IPS-18c (cell line): Measurements from ENCODE around the gene TSPAN32.
"Not testable (repeated sequence)": the region's sequence is repeated elsewhere in the genome, so short reads cannot be mapped to it uniquely, and the experiment has no call there.

Experiments used
- H3K4me3 ChIP-seq: 2 replicates; pipeline ENCODE4 v1.7.0; 2013; ENCODE audit warnings: low read depth, mild to moderate bottlenecking, low read length, moderate library complexity; ENCODE audit not compliant: insufficient read depth
- H3K9me3 ChIP-seq: one replicate; pipeline ENCODE4 v1.6.1; 2013; ENCODE audit warnings: mild to moderate bottlenecking, low read length, moderate library complexity; ENCODE audit not compliant: control insufficient read depth, insufficient read depth

Gene TSPAN32

DNA sequence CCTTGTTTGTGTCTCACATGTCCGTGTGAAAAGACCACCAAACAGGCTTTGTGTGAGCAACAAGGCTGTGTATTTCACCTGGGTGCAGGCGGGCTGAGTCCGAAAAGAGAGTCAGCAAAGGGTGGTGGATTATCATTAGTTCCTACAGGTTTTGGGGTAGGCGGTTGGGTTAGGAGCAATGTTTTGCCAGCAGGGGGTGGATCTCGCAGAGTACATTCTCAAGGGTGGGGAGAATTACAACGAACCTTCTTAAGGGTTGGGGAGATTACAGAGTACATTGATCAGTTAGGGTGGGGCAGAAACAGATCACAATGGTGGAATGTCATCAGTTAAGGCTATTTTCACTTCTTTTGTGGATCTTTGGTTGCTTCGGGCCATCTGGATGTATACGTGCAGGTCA is 36.9 kb downstream of the TSPAN32 start:
- not testable (repeated sequence) for H3K4me3 ChIP-seq, H3K9me3 ChIP-seq

DNA sequence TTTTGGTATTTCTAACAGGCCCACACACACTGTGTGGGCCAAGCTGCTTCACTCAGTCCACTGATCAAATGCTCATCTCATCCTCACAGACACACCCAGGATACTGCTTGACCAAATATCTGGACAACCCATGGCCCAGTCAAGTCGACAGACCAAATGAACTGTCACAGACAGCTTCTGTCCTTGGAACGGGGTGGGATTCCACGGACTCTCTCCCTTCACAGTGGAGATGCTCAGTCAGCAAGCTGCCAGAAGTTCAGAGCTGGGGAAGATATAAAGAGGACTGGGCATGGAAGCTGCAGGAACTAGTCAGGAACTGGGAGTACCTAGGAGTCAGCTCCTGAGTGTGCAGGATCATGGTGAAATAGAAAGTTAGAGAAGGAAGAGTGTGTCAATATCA is 40.7 kb downstream of the TSPAN32 start:
- Histone ChIP-seq H3K9me3 (peaks cover 4% of the 10 kb centered on the region), H3K4me3 (no peak overlapping the region)

- no peak overlapping the region for H3K4me3 ChIP-seq
- H3K9me3 ChIP-seq, result peaks cover 6% of the 10 kb centered on the region
Observed at GRCh38 chr11:2342981-2343380, 41.2 kb downstream of the TSPAN32 start.

- Histone ChIP-seq H3K4me3 (no peak overlapping the region), H3K9me3 (peaks cover 8% of the 10 kb centered on the region)
Observed at GRCh38 chr11:2343502-2343901, 41.7 kb downstream of the TSPAN32 start.

GRCh38 chr11:2345050-2345449 is 43.2 kb downstream of the TSPAN32 start:
- Histone ChIP-seq H3K9me3 (peaks cover 12% of the 10 kb centered on the region), H3K4me3 (no peak overlapping the region)

DNA sequence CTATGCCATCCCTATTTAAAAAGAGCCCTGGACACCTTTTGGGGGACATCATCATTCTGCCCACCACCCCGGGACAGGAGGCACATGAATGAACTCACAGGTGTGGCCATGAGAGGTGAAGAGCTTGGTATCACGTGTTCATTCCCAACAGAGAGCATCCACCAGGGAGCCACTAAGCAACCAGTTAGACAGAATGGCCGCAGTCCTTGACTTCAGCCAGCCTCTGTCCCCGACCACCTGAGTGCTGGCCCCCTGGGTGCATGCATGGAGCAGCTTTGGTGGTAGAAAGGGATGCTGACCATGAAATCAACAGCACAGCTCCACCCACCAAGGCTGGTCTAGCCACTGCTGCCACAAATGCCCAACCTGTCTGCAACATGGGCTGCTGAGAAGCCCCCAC is 44.2 kb downstream of the TSPAN32 start:
- Histone ChIP-seq H3K9me3 (peaks cover 17% of the 10 kb centered on the region), H3K4me3 (no peak overlapping the region)

DNA sequence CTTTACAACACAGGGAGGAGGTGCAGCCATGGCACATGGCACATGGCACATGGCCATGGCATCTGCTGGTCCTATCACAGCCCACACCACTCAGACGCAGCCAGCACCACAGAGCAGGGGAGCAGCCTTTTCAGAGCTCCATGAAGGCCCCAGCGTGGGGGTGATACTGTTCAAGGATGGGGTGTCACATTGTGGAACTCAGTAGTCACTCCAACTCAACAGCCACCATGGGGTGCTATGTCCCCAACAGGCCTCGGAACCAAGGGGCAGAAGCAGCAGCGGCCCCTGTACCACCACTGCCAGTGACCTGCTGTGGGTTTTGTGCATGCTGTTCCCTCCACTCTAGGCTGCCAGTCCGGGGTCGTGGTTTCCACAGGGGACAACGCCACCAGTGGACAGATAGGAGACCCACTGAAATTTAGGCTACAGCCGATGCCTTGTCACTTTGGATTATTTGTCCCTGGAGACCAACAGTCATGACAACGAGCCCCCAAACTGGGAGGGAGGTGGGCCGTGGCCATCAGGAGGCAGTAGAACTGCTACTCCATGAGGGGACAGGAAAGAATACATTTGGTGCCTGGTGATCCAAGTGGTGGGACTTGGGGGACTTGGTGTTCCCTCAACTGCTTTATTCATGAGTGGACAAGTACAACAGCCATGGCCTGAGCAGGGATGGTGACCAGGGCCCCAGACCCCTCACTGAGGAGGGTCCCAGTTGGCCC is 44.9 kb downstream of the TSPAN32 start:
- H3K9me3 ChIP-seq, result peaks cover 17% of the 10 kb centered on the region
- H3K4me3 ChIP-seq, result no peak overlapping the region

DNA sequence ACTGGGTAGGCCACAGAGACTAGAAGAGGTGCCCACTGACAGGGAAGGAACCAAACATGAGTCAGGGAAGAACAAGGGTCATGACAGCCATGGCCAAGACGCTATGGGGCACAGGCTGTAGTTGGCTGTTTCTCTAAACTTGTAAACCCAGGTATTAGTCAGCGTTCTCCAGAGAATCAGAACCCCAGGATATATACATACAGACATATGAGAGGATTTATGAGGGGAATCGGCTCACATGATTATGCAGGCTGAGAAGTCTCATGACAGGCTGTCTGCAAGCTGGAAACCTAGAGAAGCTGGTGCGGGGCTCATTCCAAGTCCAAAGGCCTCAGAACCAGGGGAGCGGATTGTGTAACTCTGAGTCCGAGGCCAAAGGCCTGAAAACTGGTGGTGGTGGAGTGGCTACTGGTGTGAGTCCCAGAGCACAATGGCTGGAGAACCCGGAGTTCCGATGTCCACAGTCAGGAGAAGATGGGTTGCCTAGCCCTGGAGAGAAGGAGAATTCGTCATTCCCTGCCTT is 45.6 kb downstream of the TSPAN32 start:
- Histone ChIP-seq H3K9me3 (peaks cover 15% of the 10 kb centered on the region), H3K4me3 (no peak overlapping the region; the same call in 1 of the 2 replicates)

- H3K9me3 ChIP-seq, result peaks cover 13% of the 10 kb centered on the region
- no peak overlapping the region for H3K4me3 ChIP-seq
Observed at GRCh38 chr11:2348986-2349385, 47.2 kb downstream of the TSPAN32 start.

DNA sequence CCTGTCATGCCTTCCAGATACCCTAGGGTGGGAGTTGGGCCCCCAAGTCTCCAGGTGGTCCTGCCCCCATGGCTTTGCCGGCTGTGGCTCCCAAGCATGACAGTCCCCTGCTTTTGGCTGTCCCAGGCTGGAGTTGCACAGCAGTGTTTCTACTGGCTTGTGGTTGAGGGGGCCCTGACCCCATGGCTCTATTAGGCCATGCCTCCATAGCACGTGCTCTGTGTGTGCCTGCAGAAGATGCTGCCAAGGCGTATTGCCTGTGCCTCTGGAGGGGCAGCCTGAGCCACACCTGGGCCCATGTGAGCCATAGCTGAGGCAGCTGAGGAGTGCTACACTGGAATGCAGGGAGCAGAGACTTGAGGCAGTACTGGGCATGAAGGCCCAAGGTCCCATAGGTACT is 49.9 kb downstream of the TSPAN32 start:
- H3K4me3 ChIP-seq, result no peak overlapping the region
- H3K9me3 ChIP-seq, result peaks cover 13% of the 10 kb centered on the region

DNA sequence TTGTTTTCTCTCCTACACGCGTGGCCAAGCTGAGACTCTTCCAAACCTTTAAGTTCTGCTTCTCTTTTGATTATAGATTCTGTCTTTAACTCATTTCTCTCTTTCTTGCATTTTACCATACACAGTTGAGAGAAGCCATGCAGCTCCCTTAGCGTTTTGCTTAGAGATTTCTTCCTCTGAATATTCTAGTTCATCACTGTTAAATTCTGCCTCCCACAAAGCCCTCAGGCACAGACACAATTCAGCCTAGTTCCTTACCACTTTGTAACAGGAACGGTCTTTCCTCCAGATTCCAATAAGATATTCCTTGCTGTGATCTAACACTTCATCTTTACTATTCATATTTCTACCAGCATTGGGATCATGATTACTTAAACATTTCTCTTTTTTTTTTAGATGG is 50.6 kb downstream of the TSPAN32 start:
- peaks cover 13% of the 10 kb centered on the region for H3K9me3 ChIP-seq
- no peak overlapping the region for H3K4me3 ChIP-seq

- peaks cover 5% of the 10 kb centered on the region for H3K9me3 ChIP-seq
- H3K4me3 ChIP-seq, result no peak overlapping the region
Observed at GRCh38 chr11:2355000-2355644, 53.3 kb downstream of the TSPAN32 start.

DNA sequence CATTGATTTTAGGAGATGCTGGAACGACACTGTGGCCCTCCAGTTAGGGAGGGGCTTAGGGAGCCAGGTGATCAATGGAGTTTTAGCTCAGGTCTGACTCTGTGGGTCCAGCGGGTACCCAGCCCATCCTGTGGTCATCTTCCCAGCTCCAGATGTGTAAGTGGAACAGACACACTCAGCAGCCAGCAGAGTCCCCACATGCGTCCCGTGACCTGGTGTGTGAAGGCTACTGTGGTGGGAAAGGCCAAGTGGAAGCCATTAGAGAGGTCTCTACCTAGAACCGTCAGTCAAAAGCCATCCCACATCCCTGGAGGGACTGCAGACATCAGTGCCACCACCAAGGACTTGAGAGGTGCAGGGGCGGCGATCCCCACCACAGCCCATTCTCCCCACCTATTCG is 55.4 kb downstream of the TSPAN32 start:
- Histone ChIP-seq H3K4me3 (no peak overlapping the region), H3K9me3 (no peaks in the 10 kb centered on the region)

DNA sequence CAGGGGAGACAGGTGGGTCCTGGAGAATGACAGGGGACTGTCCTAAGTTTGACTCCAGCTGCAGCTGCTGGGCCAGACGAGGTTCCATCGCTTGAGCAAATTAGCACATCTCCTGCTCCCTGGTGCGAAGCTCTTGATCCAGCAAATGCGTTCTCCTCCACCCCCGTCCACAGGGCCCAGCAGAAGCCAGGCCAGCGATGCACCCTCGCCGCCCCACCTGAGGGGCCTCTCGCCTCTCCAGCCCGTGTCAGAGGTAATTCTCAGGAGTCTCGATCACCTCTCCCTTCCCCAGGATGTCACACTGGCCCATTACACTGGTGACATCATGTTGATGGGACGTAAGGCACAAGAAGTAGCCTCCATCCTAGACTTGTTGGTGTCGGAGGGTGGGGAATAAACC is 55.8 kb downstream of the TSPAN32 start:
- not testable (repeated sequence) for H3K9me3 ChIP-seq, H3K4me3 ChIP-seq

DNA sequence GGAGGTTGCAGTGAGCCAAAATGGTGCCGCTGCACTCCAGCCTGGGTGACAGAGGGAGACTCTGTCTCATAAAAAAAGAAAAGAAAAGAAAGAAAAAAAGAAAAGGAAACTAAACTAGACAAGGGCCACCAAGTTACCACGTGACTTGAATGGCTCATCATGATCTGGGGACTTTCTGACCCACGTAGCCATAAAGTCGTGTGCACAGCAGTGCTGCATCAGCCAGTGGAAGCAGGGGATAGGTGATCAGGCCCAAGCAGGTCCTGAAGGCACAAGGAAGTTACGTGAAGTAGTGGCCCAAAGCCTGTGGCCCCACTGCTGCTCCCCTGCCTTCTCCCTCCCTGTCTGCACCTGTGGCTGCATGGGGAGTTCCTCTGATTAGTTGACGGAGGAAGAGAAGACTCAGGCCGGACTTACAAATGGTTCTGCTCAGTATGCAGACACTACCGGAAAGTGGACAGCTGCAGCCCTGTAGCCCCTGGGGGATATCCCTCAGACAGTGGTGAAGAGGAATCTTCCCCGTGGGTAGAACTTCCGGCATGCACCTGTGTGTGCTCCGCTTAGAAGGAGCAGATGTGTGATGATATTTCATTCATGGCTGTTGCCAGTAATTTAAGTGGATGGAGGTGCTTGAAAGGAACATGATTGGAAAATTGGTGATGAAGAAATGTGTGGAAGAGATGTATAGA is 57.1 kb downstream of the TSPAN32 start:
- Histone ChIP-seq H3K4me3 (no peak overlapping the region), H3K9me3 (no peaks in the 10 kb centered on the region)

GRCh38 chr11:2359557-2359956 is 57.7 kb downstream of the TSPAN32 start:
- no peak overlapping the region for H3K4me3 ChIP-seq
- no peaks in the 10 kb centered on the region for H3K9me3 ChIP-seq

- Histone ChIP-seq H3K9me3 (no peaks in the 10 kb centered on the region), H3K4me3 (no peak overlapping the region)
Observed at GRCh38 chr11:2360081-2360642, 58.3 kb downstream of the TSPAN32 start.

- Histone ChIP-seq H3K4me3 (no peak overlapping the region), H3K9me3 (no peaks in the 10 kb centered on the region)
Observed at GRCh38 chr11:2361565-2361964, 59.8 kb downstream of the TSPAN32 start.
